Measurements from ENCODE around the gene RTEL1.
"Not testable (repeated sequence)": the region's sequence is repeated elsewhere in the genome, so short reads cannot be mapped to it uniquely, and the experiment has no call there.

The RTEL1 gene, protein sequence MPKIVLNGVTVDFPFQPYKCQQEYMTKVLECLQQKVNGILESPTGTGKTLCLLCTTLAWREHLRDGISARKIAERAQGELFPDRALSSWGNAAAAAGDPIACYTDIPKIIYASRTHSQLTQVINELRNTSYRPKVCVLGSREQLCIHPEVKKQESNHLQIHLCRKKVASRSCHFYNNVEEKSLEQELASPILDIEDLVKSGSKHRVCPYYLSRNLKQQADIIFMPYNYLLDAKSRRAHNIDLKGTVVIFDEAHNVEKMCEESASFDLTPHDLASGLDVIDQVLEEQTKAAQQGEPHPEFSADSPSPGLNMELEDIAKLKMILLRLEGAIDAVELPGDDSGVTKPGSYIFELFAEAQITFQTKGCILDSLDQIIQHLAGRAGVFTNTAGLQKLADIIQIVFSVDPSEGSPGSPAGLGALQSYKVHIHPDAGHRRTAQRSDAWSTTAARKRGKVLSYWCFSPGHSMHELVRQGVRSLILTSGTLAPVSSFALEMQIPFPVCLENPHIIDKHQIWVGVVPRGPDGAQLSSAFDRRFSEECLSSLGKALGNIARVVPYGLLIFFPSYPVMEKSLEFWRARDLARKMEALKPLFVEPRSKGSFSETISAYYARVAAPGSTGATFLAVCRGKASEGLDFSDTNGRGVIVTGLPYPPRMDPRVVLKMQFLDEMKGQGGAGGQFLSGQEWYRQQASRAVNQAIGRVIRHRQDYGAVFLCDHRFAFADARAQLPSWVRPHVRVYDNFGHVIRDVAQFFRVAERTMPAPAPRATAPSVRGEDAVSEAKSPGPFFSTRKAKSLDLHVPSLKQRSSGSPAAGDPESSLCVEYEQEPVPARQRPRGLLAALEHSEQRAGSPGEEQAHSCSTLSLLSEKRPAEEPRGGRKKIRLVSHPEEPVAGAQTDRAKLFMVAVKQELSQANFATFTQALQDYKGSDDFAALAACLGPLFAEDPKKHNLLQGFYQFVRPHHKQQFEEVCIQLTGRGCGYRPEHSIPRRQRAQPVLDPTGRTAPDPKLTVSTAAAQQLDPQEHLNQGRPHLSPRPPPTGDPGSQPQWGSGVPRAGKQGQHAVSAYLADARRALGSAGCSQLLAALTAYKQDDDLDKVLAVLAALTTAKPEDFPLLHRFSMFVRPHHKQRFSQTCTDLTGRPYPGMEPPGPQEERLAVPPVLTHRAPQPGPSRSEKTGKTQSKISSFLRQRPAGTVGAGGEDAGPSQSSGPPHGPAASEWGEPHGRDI (N-terminal part only)

DNA sequence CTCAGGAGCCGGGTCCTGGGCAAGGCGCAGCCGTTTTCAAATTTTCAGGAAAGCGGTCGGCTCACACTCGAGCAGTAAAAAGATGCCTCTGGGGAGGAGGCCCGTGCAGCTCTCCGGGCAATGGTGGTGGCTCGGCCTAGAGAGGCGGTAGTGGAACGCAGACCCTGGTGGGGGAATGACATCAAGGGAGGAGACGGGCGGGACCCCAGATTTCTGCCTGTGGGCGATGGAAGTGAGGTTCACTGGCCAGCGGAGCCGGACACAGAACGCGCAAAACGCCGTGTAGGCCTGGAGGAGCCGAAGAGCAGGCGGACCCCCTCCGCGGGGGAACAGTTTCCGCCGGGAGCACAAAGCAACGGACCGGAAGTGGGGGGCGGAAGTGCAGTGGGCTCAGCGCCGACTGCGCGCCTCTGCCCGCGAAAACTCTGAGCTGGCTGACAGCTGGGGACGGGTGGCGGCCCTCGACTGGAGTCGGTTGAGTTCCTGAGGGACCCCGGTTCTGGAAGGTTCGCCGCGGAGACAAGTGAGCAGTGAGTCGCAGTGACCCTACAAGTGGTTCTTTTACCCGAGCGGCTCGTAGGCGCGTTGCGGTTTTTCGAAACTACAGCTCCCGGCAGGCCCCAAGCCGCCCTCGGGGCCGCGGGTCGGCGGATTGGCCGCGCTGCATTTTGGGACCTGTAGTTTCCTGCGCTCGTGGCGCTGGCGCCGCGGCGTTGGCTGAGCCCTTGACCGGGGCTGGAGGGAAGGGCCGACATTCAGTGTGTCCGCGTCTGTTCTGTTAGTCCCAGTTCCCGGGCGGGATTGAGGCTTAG lies at the start of gene RTEL1:
Gene RTEL1 (plus strand): TSS at position 376 of the 812 bp plus-strand sequence. CDS start 1,091 bp downstream, outside the sequence.
- DNase-seq = peak; percentile 91

DNA sequence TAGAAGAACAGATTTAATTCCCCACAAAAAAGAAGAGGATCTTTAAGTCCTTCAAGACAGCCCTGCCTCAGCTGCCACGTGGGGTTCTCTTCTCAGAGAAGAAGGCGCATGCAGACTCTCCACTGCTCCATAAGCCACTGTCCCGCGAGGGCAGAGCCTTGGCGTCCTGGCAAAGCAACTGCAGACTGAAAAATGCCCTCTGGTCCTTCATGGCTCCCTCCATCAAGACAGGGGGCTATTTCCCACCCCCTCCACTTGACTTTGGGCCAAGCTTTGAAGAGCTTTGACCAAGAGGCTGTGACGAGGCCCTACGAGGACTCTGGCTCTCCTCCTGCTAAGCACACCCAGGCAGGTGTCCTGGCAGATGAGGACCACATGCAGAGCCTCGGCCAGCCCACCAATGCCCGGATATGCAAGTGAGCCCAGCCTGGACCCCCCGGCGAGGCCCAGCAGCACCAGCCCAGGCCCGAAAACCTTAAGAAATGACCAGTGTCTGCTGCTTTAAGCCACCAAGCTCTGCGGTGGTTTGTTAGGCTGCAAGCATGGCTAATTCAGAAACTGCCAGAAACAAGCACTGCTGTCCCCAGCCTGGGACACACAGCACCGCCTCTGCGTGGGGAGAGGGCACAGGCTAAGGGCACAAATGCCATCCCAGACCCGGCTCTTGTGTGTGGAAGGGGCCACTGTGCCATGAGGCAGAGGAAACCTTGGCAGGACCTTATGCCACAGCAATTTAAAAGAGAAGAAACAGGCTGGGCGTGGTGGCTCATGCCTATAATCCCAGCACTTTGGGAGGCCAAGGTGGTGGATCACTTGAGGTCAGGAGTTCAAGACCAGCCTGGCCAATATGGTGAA lies 47.3 kb upstream of the RTEL1 start:
- DNase-seq = no peak

DNA sequence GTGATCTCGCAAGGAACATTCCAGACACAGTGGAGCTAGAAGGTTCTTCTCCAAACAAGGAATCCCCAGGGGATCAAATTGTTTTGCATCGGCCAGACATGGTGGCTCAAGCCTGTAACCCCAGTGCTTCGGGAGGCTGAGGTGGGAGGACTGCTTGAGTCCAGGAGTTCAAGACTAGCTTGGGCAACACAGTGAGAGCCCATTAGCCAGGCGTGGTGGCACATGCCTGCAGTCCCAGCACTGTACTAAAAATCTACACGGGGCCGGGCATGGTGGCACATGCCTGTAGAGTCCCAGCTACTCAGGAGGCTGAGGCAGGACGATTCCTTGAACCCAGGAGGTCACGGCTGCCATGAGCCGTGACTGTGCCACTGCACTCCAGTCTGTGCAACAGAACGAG lies 46.5 kb upstream of the RTEL1 start:
- DNase-seq = no peak

DNA sequence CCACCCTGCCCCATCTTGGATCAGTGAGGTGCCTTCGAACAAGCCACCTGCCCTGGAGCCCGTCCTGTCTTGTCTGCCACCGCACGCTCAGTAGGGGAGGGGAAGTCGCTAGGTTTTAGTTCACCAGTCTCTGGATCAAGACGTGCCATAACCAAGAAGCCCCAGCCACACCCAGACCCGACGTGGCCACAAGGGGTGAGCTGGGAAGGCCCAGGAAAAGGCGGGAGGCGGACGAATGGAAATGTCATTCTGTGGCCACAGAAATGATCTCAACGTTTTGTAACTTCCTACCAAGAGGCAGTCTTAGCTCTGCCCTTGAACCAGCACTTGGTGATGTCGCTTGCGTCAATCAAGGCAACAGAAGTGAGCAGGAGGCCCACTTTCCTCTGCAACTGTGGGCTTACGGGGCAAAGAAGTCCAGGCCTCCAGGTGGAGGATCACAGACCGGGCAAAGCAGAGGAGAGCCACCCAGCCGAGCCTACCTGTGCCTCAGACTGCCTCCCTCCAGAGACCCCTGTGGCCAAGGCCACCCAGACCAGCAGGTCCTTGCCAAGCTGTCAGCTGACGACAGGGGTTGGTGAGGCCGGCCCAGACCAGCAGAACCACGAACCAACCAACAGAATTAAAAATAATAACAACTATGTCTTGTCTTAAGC lies 45.7 kb upstream of the RTEL1 start:
- DNase-seq = no peak

DNA sequence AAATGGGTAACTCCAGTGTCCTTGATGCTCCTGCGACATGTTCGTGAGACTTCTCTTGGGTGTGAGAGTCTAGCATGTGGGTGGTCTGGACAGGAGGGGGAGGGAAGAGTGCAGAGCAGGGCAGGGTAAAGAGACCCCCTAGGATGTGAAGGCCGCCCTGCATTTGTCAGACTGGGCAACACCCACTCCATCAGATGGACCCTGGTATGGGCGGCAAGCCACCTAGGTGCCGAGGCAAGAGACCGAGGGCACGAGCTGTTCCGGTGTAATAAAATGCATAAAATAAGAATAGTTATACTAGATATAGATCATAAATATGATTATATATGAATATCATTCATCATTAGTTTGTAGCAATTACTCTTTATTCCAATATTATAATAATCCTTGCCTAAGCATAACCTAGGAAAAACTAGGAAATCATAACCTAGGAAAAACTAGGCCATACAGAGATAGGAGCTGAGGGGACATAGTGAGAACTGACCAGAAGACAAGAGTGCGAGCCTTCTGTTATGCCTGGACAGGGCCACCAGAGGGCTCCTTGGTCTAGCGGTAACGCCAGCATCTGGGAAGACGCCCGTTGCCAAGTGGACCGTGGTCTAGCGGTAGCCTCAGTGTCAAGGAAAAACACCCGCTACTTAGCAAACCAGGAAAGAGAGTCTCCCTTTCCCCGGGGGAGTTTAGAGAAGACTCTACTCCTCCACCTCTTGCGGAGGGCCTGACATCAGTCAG lies 44.1 kb upstream of the RTEL1 start:
- not testable (repeated sequence) for DNase-seq

DNA sequence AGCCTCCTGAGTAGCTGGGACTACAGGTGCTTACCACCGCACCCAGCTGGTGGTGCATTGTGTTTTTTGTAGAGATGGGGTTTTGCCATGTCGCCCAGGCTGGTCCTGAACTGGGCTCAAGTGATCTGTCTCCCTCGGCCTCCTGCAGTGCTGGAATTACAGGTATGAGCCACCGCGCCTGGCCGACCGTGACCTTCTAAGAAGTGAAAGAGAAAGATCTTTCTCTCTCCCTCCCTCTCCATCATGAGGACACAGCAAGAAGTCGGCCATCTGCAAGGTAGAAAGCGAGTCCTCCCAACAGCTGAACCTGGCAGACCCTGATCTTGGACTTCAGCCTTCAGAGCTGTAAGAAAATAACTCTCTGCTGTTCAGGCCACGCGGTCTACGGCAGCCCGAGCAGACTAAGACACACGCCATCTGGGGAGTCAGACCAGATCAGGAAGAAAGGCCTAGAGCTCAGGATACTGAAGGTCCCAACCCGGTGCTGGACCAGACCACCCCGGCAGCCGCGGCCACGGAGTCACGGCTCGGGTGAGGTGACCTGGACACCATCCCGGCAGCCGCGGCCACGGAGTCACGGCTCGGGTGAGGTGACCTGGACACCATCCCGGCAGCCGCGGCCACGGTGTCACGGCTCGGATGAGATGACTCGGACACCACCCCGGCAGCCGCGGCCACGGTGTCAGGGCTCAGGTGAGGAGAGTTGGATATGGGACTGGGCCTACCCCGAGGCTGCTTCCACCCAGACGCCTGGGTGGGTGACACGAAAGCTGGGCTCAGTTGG lies 40.8 kb upstream of the RTEL1 start:
- no peak for DNase-seq

DNA sequence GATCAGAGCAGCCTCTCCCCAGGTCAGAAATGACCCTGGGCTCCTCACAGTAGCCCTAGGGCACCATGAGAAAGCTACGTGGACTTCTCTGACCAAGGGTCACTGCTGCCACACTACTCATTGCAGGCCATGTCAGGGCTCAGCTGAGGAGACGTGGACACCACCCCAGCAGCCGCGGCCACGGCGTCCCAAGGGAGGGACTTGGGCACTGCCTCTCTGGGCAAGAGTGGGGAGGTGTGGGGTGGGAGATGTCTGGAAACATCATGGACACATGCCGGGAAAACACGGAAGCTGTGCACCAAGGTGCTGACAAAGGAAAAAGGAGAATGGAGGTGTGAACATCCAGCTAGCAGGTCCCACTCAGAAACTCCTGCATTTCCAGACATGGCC lies 40.2 kb upstream of the RTEL1 start:
- no peak for DNase-seq

DNA sequence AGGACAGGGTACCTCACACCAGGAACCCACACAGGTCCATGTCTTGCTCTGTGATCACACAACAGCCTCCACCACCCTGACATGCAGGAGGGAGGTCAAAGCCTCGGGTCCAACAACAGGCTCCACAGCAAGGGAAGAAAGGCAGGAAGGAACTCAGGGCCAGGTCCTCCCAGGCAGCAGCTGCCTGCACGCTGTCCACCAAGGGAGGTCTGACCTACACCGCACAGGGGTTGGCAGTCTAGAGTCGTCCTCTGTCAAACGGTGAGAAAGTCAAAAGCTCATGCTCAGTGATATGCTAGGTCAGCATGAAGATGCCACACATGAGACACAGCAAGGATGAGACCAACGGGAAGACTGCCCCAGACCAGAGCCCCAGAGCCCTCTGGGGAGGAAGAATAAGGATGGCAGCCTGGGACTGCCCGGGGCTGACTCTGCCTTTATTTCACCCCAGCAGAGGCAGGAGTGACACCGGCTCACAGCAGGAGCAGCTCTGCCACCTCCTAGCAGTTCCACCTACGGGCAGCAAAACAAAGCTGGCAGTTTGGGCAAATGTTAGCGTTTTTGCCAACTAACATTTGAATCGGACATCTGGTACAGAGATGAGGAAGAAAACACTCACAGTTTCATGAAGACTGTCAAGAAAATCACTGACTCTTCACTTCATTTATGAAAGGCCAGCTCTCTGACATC lies 39.7 kb upstream of the RTEL1 start:
- no peak for DNase-seq

DNA sequence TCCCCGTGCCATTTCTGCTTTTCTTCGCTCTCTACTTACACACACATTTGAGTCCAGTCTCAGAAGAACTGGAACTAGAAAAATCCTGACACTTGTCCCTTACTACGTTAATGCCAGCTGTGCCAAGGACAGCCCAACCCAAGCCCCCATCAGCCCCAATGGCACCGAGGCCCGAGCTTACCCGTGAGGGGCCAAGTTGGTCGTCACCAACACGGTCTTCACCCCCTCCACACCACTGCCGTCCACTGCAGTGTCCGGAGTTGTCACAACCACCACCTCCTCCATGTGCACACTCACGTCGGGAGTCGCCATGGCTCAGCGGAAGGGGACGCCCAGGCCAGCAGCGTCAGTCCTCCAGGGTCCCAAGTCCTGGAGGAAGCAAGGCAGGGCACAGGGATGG lies 39.0 kb upstream of the RTEL1 start:
- no peak for DNase-seq

DNA sequence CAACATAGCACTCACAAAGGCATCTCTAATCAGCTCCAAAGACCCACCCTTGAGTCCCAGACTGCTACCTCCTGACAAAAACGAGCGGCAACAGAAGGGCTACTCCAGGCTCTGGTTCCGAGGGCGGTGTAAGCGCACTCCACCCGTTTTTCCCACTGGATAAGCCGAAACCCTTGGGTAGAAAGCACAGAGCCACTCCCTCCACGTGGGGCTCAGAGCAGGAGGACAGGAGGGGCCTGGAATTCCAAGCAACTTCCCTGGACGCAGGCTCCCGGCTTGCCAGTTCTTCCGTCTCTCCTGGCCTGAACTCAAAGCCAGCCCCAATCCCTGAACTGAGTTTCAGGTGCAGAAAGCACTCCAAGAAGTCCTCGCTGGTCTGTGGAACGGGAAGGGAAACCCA lies 38.6 kb upstream of the RTEL1 start:
- no peak for DNase-seq

DNA sequence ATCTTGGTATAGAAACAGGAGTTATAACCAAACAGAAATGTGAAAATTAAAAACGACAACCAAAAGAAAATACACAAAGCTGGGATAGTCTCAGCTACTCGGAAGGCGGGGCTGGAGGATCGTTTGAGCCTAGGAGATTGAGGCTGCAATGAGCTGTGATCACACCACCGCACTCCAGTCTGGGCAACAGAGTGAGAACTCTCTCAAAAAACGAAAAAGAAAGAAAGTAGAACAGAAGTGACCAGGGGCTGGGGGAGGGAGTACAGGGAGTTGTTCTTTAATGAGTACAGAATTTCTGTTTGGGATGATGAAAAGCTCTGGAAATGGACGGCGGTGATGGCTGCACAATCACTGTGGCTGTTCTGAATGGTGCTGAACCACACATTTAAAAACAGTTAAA lies 37.1 kb upstream of the RTEL1 start:
- DNase-seq = no peak

DNA sequence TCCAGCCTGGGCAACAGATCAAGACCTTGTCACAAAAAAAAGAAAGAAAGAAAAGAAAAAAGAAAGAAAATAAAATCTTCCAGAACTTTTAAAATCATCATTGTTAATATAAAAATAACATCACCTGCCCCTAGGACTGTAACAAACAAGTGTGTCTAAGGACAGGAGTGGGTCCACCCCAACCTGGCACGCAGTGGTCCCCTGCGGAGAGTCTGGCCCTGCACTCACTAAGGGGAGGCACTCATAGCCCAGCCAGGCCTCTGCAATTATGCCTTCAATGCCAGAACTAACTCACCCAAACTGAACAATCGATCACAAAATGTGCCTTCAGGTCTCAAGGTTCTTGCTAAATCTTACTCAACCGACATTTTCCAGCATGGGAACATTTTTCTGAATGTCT lies 36.0 kb upstream of the RTEL1 start:
- DNase-seq = no peak

DNA sequence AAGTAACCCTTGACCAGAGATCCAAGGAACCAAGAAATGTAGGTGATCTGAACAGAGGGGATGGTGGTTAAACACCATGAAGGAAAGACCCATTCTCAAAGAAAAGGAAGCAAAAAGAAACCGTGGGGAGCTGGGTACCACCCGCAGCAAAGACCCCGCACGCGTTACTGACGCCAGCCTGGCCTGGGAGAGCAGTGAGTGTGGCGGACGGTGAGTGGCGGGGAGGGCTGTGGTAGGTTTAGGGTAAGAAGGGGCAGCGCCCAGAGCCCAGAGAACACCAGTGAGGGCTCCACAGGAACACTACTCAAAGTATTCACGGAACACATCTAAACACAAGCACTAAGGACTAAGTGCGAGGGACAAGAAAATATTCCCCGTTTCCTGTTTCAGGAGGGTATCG lies 35.4 kb upstream of the RTEL1 start:
- DNase-seq = no peak

DNA sequence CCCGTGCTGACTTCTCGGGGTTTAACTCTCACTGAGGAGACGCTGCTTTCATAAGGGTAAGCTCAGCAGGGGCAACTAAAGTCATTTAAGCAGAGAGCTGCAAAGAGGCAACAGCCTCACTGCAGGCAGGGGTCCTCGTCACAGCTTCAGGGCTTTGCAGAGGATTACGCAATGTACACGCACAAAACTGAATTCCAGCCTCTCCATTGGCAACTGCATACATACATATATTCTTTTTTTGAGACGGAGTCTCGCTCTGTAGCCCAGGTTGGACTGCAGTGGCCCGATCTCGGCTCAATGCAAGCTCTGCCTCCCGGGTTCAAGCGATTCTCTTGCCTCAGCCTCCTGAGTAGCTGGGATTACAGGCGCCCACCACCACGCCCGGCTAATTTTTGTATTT lies 33.6 kb upstream of the RTEL1 start:
- no peak for DNase-seq

DNA sequence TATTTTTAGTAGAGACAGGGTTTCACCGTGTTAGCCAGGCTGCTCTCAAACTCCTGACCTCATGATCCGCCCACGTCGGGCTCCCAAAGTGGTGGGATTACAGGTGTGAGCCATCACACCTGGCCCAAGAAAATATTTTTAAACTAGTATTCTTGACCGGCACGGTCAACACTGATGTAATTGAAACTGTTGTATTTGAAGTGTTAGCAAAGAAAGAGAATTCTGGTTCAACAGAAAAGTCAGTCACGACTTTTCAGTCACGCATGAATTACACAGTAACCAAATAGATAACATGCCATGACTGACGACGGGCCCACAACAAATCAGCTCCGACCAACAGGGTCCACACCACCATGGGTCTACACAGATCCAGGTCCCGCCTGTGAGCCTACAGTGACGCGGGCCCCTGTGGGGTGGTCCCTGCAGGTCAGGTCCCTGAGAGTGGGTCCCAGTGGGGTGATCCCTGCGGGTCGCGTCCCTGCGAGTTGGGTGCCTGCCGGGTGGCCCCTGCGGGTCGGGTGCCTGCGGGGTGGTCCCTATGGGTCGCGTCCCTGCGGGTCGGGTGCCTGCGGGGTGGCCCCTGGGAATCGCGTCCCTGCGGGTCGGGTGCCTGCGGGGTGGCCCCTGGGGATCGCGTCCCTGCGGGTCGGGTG lies 32.2 kb upstream of the RTEL1 start:
- peak; percentile 33 for DNase-seq

DNA sequence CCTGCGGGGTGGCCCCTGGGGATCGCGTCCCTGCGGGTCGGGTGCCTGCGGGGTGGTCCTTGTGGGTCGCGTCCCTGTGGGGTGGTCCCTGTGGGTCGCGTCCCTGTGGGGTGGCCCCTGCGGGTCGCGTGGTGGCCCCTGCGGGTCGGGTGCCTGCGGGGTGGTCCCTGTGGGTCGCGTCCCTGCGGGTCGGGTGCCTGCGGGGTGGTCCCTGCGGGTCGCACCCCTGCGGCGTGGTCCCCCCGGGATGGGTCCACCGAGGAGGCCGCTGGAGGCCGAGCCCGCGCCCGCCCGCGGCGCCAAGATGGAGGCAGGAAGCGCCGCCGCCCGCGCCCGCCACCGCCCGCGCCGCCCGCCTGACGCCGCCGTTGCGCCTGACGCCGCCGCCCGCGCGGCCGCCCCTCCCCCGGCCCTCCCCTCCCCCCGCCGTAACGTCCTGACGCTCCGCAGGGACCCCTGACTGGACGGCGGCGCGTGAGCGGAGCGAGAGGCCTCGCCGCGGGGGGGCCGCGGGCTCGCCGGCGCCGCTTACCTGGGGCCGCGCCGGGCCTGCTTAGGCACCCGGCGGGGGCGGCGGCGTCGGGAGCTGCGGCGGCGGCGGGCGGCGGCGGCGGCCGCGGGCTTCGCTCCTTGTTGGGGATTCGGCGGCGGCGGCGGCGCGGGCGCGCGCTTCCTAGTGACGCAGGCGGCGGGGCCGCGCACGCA lies 31.5 kb upstream of the RTEL1 start, which contains the start of gene GMEB2:
Gene GMEB2 (minus strand): TSS at position 678 of the 705 bp plus-strand sequence. CDS start 7,704 bp downstream, outside the sequence.
- DNase-seq = no peak

DNA sequence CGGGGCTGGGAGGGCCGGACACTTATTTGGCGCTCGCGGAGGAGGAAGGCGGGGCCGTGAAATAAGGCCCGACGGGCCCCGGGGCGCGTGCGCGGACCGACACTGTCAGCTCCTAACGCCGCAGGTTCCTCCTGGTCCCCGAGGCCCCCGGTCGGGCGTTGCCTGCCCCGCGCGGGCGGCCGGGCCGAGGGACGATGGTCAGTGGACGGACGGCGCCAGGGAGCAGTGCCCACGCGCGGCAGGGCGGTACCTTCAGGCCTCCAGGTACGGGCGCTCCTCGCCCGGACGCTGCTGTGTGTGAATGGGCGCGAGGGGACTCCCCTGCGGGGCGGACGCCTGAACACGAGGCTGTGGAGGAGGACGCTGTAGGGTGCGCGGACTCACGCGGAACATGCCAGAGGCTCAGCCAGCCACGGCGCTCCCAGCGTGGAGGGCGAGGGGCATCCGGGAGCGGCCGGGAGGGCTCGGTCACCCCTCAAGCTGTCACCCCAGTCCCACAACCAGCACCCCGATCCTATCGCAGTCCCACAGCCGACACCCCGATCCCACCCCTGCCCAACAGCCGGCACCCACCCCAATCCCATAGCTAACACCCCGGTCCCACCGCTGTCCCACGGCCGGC lies 30.9 kb upstream of the RTEL1 start:
- peak; percentile 96 for DNase-seq

Data from CD4-positive, alpha-beta T cell treated with Interleukin-10 for 1 hour (primary cell).